Panc1 (cell line): Measurements from ENCODE around the gene VWA8.

Experiments used
- POLR2AphosphoS5 ChIP-seq: IDR thresholded peaks from 2 replicates; pipeline ENCODE4 v1.6.1; 2012; ENCODE audit warnings: mild to moderate bottlenecking, low read depth, low read length, moderate library complexity
- SIN3A ChIP-seq: IDR thresholded peaks from 2 replicates; pipeline ENCODE4 v1.6.1; 2012; ENCODE audit warnings: low read depth, mild to moderate bottlenecking, low read length, moderate library complexity, borderline replicate concordance; ENCODE audit not compliant: insufficient read depth
- TF ChIP-seq, protein P1 (sequence below), 2 experiments: IDR thresholded peaks; 2 replicates each; pipeline ENCODE4 v1.6.1; 2011 to 2012; ENCODE audit warnings: low read depth in 2 of 2, control low read depth in 1 of 2, low read length in 1 of 2, mild to moderate bottlenecking in 1 of 2, moderate library complexity in 1 of 2; ENCODE audit not compliant: insufficient read depth in 1 of 2
- TF ChIP-seq, protein P2 (sequence below): fragments of 450-650 bp; IDR thresholded peaks from 2 replicates; pipeline ENCODE4 v1.5.1; 2017; ENCODE audit warnings: mild to moderate bottlenecking

DNA sequence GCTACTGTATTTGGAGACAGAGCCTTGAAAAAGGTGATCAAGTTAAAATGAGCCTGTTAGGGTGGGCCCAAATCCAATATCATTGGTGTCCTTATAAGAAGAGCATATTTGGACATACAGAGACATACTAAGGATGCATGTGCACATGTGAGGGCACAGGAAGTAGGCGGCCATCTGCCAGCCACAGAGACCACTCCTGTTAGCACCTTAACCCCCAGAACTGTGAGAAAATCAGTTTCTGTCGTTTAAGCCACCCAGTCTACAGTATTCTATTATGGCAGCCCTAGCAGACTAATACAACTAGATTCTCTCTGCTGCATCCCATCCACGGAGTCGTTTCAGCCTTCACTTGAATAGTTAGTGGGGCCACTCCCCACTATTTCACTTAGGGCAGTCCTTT lies 48.1 kb upstream of the VWA8 start:
- TF ChIP-seq, protein P1, sequence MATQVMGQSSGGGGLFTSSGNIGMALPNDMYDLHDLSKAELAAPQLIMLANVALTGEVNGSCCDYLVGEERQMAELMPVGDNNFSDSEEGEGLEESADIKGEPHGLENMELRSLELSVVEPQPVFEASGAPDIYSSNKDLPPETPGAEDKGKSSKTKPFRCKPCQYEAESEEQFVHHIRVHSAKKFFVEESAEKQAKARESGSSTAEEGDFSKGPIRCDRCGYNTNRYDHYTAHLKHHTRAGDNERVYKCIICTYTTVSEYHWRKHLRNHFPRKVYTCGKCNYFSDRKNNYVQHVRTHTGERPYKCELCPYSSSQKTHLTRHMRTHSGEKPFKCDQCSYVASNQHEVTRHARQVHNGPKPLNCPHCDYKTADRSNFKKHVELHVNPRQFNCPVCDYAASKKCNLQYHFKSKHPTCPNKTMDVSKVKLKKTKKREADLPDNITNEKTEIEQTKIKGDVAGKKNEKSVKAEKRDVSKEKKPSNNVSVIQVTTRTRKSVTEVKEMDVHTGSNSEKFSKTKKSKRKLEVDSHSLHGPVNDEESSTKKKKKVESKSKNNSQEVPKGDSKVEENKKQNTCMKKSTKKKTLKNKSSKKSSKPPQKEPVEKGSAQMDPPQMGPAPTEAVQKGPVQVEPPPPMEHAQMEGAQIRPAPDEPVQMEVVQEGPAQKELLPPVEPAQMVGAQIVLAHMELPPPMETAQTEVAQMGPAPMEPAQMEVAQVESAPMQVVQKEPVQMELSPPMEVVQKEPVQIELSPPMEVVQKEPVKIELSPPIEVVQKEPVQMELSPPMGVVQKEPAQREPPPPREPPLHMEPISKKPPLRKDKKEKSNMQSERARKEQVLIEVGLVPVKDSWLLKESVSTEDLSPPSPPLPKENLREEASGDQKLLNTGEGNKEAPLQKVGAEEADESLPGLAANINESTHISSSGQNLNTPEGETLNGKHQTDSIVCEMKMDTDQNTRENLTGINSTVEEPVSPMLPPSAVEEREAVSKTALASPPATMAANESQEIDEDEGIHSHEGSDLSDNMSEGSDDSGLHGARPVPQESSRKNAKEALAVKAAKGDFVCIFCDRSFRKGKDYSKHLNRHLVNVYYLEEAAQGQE (IDR thresholded peaks at IDR 0.05; ENCODE audit: insufficient read depth in 1 of 2, low read depth in 2 of 2, low read length in 1 of 2), result no peak
- TF ChIP-seq, protein P2, sequence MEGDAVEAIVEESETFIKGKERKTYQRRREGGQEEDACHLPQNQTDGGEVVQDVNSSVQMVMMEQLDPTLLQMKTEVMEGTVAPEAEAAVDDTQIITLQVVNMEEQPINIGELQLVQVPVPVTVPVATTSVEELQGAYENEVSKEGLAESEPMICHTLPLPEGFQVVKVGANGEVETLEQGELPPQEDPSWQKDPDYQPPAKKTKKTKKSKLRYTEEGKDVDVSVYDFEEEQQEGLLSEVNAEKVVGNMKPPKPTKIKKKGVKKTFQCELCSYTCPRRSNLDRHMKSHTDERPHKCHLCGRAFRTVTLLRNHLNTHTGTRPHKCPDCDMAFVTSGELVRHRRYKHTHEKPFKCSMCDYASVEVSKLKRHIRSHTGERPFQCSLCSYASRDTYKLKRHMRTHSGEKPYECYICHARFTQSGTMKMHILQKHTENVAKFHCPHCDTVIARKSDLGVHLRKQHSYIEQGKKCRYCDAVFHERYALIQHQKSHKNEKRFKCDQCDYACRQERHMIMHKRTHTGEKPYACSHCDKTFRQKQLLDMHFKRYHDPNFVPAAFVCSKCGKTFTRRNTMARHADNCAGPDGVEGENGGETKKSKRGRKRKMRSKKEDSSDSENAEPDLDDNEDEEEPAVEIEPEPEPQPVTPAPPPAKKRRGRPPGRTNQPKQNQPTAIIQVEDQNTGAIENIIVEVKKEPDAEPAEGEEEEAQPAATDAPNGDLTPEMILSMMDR, result no peak
- no peak for TF ChIP-seq SIN3A
- no peak for TF ChIP-seq POLR2AphosphoS5
